Medulla oblongata (tissue), 1 donor: ENCODE data around the gene FGF1.

Source experiments
- DNase-seq: peaks from one replicate; pipeline ENCODE4 v3.0.0-alpha.2; 2015; ENCODE audit errors: extremely low spot score

FGF1 gene

GRCh38 chr5:142685418-142686209, at the start of gene FGF1:
Gene FGF1, minus strand, starts transcription at chr5:142686090. Its CDS starts 71,963 bp downstream, at chr5:142614127.
- peak; percentile 77 for DNase-seq

- no peak for DNase-seq
These were observed 41.8 kb upstream of the FGF1 start for GRCh38 chr5:142727735-142728047.

GRCh38 chr5:142726188-142726731, 40.4 kb upstream of the FGF1 start:
- no peak for DNase-seq

- DNase-seq = no peak
These were observed 39.6 kb upstream of the FGF1 start for GRCh38 chr5:142725231-142726187.

GRCh38 chr5:142724821-142725220, 38.9 kb upstream of the FGF1 start:
- no peak for DNase-seq

- peak; percentile 59 for DNase-seq
These were observed 37.0 kb upstream of the FGF1 start for GRCh38 chr5:142722896-142723295.

GRCh38 chr5:142722146-142722545, 36.3 kb upstream of the FGF1 start:
- peak; percentile 80 for DNase-seq

GRCh38 chr5:142720641-142721271, 34.9 kb upstream of the FGF1 start:
- DNase-seq = no peak

- no peak for DNase-seq
These were observed 34.0 kb upstream of the FGF1 start for GRCh38 chr5:142719836-142720370.

GRCh38 chr5:142717582-142718215, 31.8 kb upstream of the FGF1 start:
- DNase-seq = peak; percentile 84

GRCh38 chr5:142716963-142717362, 31.1 kb upstream of the FGF1 start:
- DNase-seq = peak; percentile 94

- DNase-seq = no peak
These were observed 29.4 kb upstream of the FGF1 start for GRCh38 chr5:142715291-142715690.

GRCh38 chr5:142713121-142713706, 27.3 kb upstream of the FGF1 start:
- peak; percentile 94 for DNase-seq

- no peak for DNase-seq
These were observed 17.3 kb upstream of the FGF1 start for GRCh38 chr5:142703153-142703552.

- no peak for DNase-seq
These were observed 15.9 kb upstream of the FGF1 start for GRCh38 chr5:142701673-142702311.

- DNase-seq = no peak
These were observed 14.7 kb upstream of the FGF1 start for GRCh38 chr5:142700566-142700965.

GRCh38 chr5:142699184-142699720, 13.4 kb upstream of the FGF1 start:
- peak; percentile 97 for DNase-seq

- no peak for DNase-seq
These were observed 12.7 kb upstream of the FGF1 start for GRCh38 chr5:142698447-142699183.
